H1 (cell line): ENCODE measurements around the gene CLDN4. TPM values are rescaled to one million over a fixed set of nuclear protein-coding genes. Genes with fewer than 3 reads are reported as not detected.

Experiments used
- CHD1 ChIP-seq: IDR thresholded peaks from 2 replicates; pipeline ENCODE4 v1.6.1; 2012; ENCODE audit warnings: low read depth, low read length, improper control_type of control experiment
- CHD7 ChIP-seq: fragments of 300-600 bp; sonication (generic); IDR thresholded peaks from 2 replicates; pipeline ENCODE4 v1.7.1; 2012; ENCODE audit warnings: low read length, moderate library complexity, mild to moderate bottlenecking, inconsistent platforms; ENCODE audit not compliant: insufficient replicate concordance
- HDAC2 ChIP-seq, 2 experiments: fragments of 300-600 bp in 1 of 2; sonication (generic) in 1 of 2; IDR thresholded peaks; 2 replicates each; pipeline ENCODE4 v1.6.1; 2011 to 2012; ENCODE audit warnings: low read depth in 2 of 2, low read length in 2 of 2, mild to moderate bottlenecking in 2 of 2, moderate library complexity in 2 of 2, borderline replicate concordance in 1 of 2, inconsistent platforms in 1 of 2
- JUN ChIP-seq: IDR thresholded peaks from 2 replicates; pipeline ENCODE4 v1.6.1; 2011; ENCODE audit warnings: low read depth, mild to moderate bottlenecking, improper control_type of control experiment, low read length
- MAFK ChIP-seq: IDR thresholded peaks from 2 replicates; pipeline ENCODE4 v1.6.1; 2012; ENCODE audit warnings: low read depth, mild to moderate bottlenecking, improper control_type of control experiment, low read length
- RBBP5 ChIP-seq: IDR thresholded peaks from 2 replicates; pipeline ENCODE4 v1.7.1; 2012; ENCODE audit warnings: low read depth, mild to moderate bottlenecking, inconsistent platforms, low read length, moderate library complexity, borderline replicate concordance
- SAP30 ChIP-seq: fragments of 300-600 bp; sonication (generic); IDR thresholded peaks from 2 replicates; pipeline ENCODE4 v1.7.1; 2012; ENCODE audit warnings: low read length, moderate library complexity, mild to moderate bottlenecking, inconsistent platforms; ENCODE audit not compliant: insufficient read depth, insufficient replicate concordance
- polyA plus RNA-seq, 7 experiments: library from polyadenylated mRNA; depleted of rRNA in 3 of 7; stranded (reverse) in 5 of 7; unstranded in 2 of 7; fragments of >200 nt in 5 of 7; fragments of 200-250 nt in 2 of 7; gene quantifications; 1 replicate in 5 of 7; 2 replicates in 1 of 7; 4 replicates in 1 of 7; pipeline versions ENCODE4 v1.2.1 to v1.2.3, GENCODE V29; 2011 to 2013; ENCODE audit warnings: missing spikeins in 2 of 7, mixed read lengths in 2 of 7
- total RNA-seq: library from RNA; stranded (reverse); fragmentation: NEBNext Ultra II Directional; extraction: Animal tissue kit (Norgen Biotek cat#: 25700); gene quantifications from 2 replicates; pipeline ENCODE4 v1.2.1, GENCODE V29; 2021

The CLDN4 gene
- total and polyA plus RNA-seq, 2 of the 8 experiments (the other 6 are each of a cell fraction or from before 2014, with no cell fraction given): 28.0 to 69.3 TPM

- TF ChIP-seq CHD7: no peak
- TF ChIP-seq SAP30: no peak
- TF ChIP-seq CHD1: no peak
- TF ChIP-seq MAFK: no peak
- no peak for TF ChIP-seq HDAC2 (IDR thresholded peaks at IDR 0.05; ENCODE audit: borderline replicate concordance in 1 of 2, low read depth in 2 of 2, low read length in 2 of 2)
- no peak for TF ChIP-seq JUN
- TF ChIP-seq RBBP5: no peak
Observed at GRCh38 chr7:73842067-73842976, 11.5 kb downstream of the CLDN4 start, which contains the start of gene METTL27 (continued).
